HG02763 (cell line): ENCODE data around the gene SLC1A2.
"Not testable (repeated sequence)": the region's sequence is repeated elsewhere in the genome, so short reads cannot be mapped to it uniquely, and the experiment has no call there.

Experiments
- ATAC-seq: cut with Tn5 transposase; IDR thresholded peaks from one replicate; pipeline ENCODE4 v1.9.1; 2021; ENCODE audit warnings: mild to moderate bottlenecking, moderate library complexity; ENCODE audit not compliant: unreplicated experiment

The SLC1A2 gene

DNA sequence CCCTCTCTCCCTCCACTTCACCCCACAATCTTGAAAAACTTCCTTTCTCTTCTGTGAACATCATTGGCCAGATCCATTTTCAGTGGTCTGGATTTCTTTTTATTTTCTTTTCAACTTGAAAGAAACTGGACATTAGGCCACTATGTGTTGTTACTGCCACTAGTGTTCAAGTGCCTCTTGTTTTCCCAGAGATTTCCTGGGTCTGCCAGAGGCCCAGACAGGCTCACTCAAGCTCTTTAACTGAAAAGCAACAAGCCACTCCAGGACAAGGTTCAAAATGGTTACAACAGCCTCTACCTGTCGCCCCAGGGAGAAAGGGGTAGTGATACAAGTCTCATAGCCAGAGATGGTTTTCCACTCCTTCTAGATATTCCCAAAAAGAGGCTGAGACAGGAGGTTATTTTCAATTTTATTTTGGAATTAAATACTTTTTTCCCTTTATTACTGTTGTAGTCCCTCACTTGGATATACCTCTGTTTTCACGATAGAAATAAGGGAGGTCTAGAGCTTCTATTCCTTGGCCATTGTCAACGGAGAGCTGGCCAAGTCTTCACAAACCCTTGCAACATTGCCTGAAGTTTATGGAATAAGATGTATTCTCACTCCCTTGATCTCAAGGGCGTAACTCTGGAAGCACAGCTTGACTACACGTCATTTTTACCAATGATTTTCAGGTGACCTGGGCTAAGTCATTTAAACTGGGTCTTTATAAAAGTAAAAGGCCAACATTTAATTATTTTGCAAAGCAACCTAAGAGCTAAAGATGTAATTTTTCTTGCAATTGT, 188.1 kb downstream of the SLC1A2 start:
- ATAC-seq, result no peak

- no peak for ATAC-seq
Measured at GRCh38 chr11:35230388-35230787, 189.0 kb downstream of the SLC1A2 start.

DNA sequence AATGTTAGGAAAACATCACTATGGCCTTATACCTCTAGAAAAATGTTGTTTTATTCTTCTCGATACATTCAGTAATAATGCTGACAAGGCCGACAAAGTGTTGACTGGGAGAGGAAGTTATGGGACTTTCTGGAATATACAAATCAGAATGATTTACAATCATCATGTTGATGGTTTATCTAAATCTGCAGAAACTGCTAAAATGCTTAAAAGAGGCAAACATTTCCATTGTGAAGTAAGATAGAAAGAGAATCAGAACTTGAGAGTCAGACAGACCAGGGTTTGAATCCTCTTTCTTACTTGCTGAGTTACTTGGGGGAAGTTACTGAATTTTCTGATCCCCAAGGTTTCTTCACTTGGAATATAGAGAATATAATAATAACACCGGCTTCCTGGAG, 191.0 kb downstream of the SLC1A2 start:
- ATAC-seq, result no peak

DNA sequence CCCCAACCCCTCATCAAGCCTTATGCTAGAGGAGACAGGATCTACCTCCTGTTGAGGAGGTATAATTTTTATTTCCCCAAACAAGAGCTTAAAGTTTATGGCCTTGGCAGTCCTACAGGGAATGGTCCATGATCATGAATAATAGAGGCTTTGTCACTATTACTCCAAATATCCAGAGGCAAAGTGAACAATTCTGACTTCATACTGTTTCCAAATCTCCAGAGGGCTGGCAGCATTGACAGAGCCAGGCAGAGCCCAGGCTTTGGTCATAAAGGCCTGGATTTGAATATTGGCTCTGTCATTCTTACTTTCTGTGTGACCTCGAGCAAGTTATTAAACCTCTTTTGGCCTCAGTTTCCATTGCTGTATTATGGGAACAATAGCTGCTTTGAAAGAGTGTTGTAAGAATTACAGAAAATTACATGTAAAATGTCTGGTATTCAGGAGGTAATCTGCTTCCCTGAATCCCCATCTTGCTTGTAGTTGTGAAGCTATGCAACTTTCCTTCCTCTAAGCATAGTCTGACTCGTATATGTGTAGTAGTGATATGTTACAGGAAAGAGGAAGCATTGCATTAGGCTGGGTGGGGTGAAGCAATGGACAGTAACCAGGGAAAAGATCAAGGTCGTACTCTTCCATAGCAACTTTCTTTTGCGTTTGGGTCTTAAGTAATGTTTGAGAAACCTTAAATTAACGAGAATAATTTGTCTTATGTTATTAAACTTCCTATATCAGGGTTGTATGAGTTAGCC, 191.6 kb downstream of the SLC1A2 start:
- no peak for ATAC-seq

GRCh38 chr11:35226756-35227155, 192.6 kb downstream of the SLC1A2 start:
- ATAC-seq, result not testable (repeated sequence)

DNA sequence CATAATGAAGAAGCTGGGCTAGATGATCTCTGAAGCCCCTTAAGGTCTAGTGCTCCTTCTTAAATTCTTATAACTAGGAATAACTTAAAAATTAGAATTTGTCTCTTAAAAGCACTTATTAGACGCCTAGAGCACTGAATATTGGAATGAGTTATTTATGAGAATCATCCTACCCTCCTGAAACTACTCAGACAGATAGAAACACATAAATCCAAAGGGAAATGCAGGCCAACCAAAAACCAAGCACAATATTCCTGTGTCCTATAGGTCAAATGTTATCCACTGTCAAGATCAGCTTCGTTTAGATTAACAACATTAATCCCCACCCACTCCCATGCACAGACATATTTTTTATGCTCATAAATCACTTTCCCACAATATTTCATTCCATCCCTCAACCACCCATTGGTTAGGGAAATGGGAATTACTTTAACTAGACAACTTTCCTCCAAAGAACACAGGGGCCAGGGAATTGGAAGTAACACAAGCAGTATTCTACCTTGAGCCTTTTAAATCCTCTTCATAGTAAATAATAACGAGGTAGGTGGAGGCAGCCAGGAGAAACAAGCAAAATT, 193.3 kb downstream of the SLC1A2 start:
- ATAC-seq, result no peak

- no peak for ATAC-seq
Measured at GRCh38 chr11:35223991-35224390, 195.4 kb downstream of the SLC1A2 start.

DNA sequence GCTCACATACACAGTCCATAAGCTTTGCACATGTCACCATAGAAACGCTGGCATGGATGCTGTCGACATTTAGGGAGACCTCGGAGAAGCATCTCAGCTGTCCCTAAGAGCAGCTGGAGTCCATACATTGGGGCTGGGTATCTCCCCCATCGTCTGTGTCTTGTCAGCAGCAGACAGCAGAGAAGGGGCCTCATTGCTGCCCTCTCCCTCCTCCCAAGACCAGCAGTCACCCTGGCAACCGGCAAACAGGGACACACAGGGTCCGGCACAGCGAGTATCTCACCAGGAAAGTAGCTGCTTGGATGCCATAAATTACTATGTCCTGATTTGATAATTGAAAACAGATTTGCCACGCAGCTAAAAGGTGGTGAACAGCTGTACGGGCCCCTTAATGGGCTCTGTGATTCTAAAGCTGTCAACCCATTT, 196.0 kb downstream of the SLC1A2 start:
- ATAC-seq, result no peak

GRCh38 chr11:35218956-35219355, 200.4 kb downstream of the SLC1A2 start:
- ATAC-seq, result no peak

- ATAC-seq, result no peak
Measured at GRCh38 chr11:35216962-35217678, 202.2 kb downstream of the SLC1A2 start.

DNA sequence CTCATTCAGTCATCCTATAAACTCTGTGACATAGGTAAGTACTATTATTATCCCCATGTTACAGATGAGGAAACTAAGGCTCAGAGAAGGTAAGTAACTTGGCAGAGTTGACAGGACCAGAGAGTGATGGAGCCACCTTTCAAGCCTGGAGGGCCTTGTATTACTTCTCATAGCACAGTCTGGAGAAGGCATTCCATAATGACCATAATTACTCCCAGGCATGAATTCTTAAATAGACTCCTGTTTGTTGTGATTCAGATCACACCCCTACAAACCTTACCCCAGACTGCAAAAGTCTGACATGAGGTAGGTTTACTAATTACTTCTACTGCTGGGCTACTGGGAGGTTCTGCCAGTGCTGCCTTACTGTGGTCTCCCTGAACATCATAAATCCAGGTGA, 203.4 kb downstream of the SLC1A2 start:
- no peak for ATAC-seq

GRCh38 chr11:35214792-35215193, 204.6 kb downstream of the SLC1A2 start:
- ATAC-seq, result no peak

- no peak for ATAC-seq
Measured at GRCh38 chr11:35214226-35214770, 205.1 kb downstream of the SLC1A2 start.

- no peak for ATAC-seq
Measured at GRCh38 chr11:35211952-35212351, 207.4 kb downstream of the SLC1A2 start.

- no peak for ATAC-seq
Measured at GRCh38 chr11:35210876-35211546, 208.3 kb downstream of the SLC1A2 start.

- no peak for ATAC-seq
Measured at GRCh38 chr11:35208795-35209194, 210.6 kb downstream of the SLC1A2 start.

DNA sequence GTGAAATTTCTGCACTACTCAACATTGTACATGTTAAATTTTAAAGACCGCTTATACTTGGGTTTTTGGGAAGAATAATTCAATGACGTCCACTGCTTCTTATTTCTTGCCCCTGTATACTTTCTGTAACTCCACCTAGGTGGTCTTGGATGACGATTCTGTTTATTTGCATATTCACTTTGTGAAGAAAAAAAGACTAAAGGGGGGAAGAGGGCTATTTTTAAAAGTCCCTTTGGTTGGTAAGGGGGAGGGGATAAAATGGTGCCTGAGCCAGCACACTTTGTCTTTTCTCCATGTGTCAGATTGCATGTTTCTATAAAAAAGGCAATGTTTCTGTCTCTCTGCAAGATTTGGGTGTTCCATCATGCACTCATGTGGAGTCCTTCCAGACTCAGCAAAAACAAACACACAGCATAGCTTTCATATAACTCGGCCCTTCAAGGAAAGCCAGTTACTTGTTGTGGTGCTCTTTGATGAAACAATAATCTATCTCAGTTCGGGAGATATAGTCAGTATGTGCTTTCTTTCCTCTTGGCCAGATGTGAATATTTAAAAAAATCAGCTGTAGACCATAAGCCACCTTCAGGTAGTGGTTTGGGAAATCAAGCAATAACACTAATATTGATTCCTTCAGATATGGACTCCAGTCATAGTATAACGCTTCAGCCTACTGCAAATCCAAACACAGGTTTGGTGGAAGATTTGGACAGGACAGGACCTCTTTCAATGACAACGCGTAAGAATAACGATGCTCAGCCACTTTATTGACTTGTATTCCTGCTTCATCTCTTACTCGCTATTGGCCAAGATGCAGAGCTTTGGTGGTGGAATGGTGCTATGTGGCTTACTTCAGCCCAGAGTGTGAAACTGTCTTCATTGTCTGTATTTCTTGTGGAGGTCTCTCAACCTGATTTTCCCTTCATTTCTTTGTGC, 211.6 kb downstream of the SLC1A2 start:
- no peak for ATAC-seq

DNA sequence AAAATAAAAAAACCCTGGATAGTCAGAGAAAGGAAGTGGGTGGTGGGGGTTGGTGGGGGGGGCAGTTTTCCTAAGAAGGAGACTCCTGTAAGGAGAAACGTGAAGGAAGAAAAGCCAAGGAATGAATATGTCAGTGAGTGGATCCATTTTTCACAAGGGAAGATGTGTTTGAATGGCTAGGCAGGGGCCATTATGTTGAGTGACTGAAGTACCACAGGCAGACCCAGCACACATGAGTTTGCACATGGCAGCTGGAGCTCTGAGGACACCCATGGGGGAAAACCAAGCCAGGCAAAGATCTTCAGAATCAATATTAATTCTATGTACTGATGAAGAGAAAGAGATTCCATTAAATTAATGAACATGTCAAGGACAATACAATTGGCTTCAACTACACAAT, 212.7 kb downstream of the SLC1A2 start:
- no peak for ATAC-seq

DNA sequence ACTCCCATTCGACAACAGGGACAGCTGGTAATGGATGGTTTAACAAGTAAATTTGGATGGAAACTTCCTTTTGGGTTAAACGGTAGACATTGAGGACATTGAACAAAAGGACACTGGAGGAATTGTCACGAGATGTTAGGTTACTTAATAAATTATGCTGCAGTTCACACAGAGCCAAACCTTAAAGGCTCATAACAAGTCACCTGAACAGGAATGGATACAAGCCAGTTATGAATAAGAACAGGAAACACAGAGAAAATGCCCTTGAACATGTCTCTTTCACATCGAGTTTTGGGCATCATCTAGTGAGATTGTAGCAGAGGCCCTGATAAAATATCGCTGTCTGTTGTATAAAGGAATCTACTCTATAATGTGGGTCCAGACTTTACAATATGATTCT, 214.7 kb downstream of the SLC1A2 start:
- no peak for ATAC-seq
